ENCODE data around the gene PAM.
A peak's percentile ranks its signal among the peaks of the same experiment; 100 is the strongest.

The PAM gene

GRCh38 chr5:102863058-102863457 is 108.0 kb downstream of the PAM start:
- no peak for DNase-seq (ENCODE audit: low spot score)

DNA sequence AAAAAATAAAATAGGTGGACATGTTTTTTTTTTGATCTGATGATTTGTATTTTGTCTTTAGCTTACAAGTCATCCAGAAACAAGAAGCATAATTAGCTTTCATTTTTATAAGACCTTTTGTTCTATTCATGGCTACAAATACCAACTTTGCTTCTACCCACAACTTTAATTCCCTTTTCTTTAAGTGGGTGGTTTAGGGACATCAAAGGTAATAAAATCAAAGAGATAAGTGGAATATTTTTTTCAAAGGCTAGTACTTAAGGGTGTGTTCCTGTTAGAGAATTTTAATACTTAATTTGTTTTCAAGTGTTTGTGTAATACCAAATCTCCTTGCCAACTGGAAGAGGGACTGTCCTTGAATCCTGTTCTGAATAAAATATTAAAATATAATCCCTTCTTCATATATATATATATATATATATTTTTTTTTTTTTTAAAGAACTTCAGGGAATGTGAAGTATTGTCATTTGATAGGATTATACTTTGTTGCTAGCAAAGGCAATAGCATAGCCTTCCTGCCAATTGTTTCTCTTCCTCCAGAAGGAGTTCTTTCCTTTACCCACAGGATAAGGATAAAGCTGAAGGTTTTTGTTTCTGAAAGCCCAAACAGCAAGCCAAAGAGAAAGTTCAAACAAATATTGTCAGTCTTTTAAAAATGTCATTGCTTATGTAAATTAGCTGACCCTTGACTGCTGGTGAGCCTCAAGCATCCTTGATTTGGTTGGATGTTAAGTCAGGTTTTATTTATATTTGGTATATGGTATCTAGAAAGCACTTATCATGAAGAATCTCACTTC is 108.9 kb downstream of the PAM start:
- DNase-seq (ENCODE audit: low spot score) = no peak

- no peak for DNase-seq (ENCODE audit: low spot score)
Observed at GRCh38 chr5:102865171-102865509, 110.0 kb downstream of the PAM start.

DNA sequence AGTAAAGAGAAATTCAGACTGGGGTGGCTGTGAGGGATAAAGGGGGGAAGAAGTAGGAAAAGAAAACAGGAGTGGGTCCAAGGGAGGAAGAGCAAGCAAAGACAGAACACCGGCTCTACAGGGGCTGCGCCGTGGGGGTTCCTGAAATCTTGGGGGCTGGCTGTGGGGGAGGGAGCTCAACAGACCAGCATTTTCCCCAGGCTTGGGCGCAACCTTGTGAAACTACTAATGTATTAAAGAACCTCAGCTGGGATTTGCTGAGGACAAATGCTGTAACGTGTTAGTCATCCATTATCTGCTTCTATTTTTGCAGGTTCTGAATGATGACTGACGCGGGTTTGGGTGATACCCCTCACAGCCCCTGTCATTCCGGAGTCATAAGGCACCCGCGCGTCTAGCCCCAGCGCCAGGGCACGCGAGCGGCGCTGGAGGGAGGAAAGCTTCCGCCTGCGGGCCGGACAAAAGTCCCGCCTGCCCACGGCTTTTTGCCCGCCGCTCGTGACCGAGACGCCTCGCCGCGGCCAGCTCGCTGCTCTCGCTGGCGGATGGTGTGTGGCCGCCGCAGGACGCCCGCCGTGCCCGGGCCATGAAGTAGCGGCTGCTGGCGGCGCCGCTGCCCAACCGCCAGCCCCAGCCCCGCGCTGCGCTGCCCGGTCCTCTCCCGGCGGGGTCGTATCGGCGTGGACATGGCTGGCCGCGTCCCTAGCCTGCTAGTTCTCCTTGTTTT is 110.6 kb downstream of the PAM start:
- peak; percentile 63 for DNase-seq (ENCODE audit: low spot score)

GRCh38 chr5:102866237-102866600 is 111.1 kb downstream of the PAM start:
- DNase-seq (ENCODE audit: low spot score) = no peak

- DNase-seq (ENCODE audit: low spot score) = peak; percentile 9
Observed at GRCh38 chr5:102867992-102868662, 113.0 kb downstream of the PAM start.

DNA sequence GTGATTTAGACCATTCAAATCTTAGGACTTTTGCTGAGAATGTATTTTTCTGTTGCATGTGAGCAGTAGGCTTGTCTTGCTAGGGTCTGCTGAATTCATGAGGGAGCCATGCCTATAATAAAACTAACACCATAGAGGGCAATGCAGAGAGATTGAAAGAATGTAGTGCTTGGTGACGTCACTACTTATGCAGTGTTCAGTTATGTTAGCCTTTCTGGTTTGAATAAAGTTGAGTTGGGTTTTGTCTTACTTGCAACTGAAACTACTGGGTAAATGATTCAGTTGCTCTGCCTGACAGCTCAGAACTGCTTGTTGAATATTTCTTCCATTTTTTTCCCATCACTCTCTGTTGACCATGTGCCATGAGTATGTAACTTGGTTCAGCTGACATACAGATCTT is 114.1 kb downstream of the PAM start:
- DNase-seq (ENCODE audit: low spot score) = no peak

GRCh38 chr5:102873379-102873932 is 118.4 kb downstream of the PAM start:
- DNase-seq (ENCODE audit: low spot score) = no peak

GRCh38 chr5:102874054-102874453 is 118.9 kb downstream of the PAM start:
- no peak for DNase-seq (ENCODE audit: low spot score)

DNA sequence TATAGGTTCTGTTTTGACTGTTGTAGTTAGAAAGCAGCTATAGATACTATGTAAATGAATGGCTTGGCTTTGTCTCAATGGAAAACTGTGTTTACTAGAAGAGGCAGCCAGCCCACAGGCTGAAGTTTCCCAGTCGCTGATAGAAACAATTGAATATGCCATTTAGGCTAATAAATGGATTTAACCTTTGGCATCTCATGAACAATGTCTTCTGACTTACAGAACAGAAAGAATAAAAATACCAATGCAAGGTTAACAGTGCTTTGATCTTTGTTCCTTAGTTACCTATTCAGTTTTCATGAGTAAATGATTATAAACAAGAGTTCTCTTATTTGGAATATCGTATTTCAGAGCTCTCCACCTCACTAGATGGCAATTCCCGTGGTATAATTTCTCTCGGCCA is 120.6 kb downstream of the PAM start:
- no peak for DNase-seq (ENCODE audit: low spot score)

DNA sequence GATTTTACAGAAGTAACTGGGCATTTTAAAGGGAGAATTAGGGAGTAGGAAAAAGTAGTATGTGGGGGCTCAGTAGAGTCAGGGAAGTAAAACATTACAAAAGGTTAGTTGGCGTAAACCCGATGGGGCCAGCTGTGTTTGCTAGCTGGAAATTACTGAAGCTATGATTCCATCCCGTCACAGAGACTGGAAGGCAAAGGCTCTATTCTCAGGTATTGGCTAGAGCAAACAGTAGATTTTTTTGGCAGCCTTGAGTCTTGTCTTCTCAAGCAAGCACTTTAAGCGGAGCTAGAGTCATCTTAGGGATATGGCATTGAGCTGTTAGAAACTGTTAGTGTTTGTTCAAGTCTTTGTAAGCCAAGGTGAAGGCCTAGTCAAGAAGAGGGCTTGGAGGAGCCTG is 121.5 kb downstream of the PAM start:
- no peak for DNase-seq (ENCODE audit: low spot score)

DNA sequence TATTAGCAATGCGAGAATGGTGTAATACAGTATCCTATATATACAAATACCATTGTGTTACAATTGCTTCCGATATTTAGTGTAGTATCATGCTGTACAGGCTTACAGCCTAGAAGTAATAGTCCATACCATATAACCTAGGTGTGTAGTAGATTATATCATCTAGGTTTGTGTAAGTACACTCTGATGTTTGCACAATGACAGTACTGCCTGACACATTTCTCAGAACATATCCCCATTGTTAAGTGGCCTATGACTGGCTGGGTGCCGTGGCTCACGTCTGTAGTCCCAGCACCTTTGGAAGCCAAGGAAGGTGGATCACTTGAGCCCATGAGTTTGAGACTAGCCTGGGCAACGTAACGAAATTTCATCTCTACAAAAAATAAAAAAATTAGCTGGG is 124.6 kb downstream of the PAM start:
- no peak for DNase-seq (ENCODE audit: low spot score)

DNA sequence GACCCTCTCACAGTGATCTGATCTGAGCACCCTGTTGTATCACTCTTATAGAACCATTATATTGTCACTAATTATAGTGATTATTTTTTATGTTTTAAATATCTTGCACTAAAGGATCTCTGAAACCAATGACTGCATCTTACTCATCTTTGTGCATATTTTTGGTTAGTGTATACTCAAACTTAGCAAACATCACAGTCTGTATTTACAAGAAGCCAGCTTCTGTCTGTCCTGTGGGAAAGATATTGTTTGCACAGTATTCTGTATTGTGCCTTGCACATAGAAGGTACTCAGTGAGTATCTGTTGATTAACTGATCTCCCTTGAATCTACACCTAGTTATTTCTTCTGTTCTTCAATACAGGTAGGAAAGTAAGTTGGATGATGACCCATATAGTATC is 131.5 kb downstream of the PAM start:
- DNase-seq (ENCODE audit: low spot score) = no peak

DNA sequence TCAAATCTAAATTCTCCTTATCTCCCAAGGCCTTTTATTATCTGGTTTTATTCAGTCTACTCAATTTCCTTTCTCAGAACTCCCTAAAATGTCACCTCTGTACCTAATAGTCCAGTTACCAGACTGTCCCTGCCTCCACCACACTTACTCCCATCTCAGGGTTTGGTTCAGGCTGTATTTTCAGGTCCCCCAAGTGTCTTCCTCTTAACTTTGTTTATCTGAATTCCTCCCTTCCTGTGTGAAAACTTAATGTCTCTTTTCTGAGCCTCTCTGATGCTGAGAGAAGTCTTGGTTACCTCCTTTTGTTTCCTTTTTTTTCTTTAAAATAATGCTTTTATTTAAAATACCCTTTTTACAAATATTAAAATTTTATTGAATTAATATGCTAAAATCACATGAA is 133.4 kb downstream of the PAM start:
- no peak for DNase-seq (ENCODE audit: low spot score)

- DNase-seq (ENCODE audit: low spot score) = no peak
Observed at GRCh38 chr5:102889033-102889432, 133.9 kb downstream of the PAM start.

- no peak for DNase-seq (ENCODE audit: low spot score)
Observed at GRCh38 chr5:102890133-102890532, 135.0 kb downstream of the PAM start.

DNA sequence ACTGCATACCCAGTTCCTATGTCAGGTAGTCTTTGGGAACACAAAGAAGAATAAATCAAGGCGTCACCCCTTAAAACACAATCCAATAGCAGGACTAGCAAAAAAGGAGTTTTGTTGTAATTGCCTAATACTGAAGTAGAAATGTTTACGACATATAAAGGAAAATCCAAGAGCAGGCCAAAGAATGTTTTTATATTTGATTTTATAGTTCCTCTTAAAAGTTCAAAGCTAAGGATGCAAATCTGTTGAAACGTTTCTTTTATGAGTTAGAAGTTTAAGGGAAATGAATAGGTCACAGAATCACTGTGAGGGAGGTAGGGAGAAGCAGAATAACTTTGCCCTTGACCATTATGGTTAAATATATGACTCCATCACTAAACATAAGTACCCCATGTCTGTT is 136.1 kb downstream of the PAM start:
- DNase-seq (ENCODE audit: low spot score) = no peak

- no peak for DNase-seq (ENCODE audit: low spot score)
Observed at GRCh38 chr5:102893942-102894341, 138.8 kb downstream of the PAM start.

GRCh38 chr5:102895234-102895633 is 140.1 kb downstream of the PAM start:
- no peak for DNase-seq (ENCODE audit: low spot score)

DNA sequence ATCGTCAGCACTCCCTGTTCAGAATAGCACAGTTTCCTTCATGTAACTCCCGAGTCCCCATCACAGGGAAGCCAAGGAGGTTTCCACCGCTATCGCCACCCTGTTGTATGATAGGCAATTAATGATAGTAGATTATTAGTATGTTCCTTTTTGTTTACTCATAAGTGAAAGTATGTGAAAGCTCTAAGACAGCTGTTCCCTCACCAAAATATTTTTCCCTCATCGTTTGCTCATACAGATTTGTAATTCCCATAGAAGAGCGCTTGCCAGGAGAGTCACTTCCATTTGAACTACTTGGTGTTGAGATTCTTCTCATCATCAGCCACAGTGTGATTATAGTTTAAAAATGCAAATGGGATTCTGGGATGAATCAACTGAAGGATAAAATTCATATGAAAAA is 140.9 kb downstream of the PAM start:
- no peak for DNase-seq (ENCODE audit: low spot score)

DNA sequence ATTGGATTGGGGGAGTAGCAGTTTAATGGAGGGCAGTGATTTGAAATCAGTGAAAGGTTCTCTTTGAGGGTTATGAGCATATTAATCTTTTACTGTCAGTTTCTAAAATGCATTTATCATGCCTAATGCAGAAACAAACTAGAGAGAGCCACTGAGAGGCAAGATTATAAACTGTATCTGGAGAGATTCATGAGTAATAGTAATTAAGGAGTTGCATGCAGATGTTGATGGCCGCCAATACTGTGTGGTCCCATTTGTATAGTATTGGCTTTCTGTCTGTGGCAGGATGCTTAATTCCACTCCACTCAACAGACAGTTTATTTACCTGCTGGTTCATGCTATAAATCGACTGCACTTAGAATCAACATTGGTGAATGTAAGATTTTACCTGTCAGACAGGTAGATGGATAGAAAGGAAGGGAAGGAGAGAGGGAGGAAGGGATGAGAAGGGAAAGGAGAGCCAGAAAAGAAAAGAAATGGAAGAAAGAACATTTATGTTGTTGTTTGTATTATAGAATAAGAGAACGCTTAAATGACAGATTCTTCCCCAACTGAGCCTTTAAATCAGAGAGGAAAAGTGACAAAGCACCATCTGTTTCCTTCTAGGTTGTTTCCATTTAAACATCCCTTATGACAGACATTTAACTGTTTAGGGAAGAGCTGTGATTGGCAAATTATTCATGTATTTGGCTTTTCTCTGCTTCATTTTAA is 146.5 kb downstream of the PAM start:
- no peak for DNase-seq (ENCODE audit: low spot score)

GRCh38 chr5:102902135-102902448 is 147.0 kb downstream of the PAM start:
- DNase-seq (ENCODE audit: low spot score) = no peak

GRCh38 chr5:102902647-102903046 is 147.5 kb downstream of the PAM start:
- DNase-seq (ENCODE audit: low spot score) = no peak
